K562 (cell line): ENCODE data around the gene OLR1. TPM values are rescaled to one million over a fixed set of nuclear protein-coding genes. Genes with fewer than 3 reads are reported as not detected.

Experiments
- ATAC-seq: fragments of 200-7000 bp; cut with Tn5 transposase; 3 replicates; pipeline ENCODE4 v1.9.1; 2020; ENCODE audit warnings: moderate library complexity
- BruUV-seq: library from RNA; stranded (reverse); fragments of 400-500 nt; replicated peaks from 2 replicates; lab custom pipeline; 2021; lab: Mats Ljungman, UMichigan
- CTCF ChIA-PET: fragments of 300-600 bp; formaldehyde crosslinking; extraction: SDS; loops from one replicate; lab custom pipeline; 2021; ENCODE audit warnings: low intra/inter-chr PET ratio; lab: Yijun Ruan, JAX
- POLR2A ChIA-PET: fragments of 300-600, 350-650 bp; sonication (Branson Sonifier 250); formaldehyde crosslinking; extraction: SDS; loops from one replicate; lab custom pipeline; 2021; ENCODE audit warnings: antibody characterized with exemption, inconsistent platforms; lab: Yijun Ruan, JAX
- DNase-seq, 4 experiments: peaks; one replicate each; pipeline versions ENCODE4 v3.0.0 to v3.0.0-alpha.2; 2011 to 2018; ENCODE audit warnings: low spot score in 3 of 4, mixed read lengths in 3 of 4; ENCODE audit errors: extremely low read depth in 1 of 4
- FAIRE-seq: peaks from 2 replicates; lab custom pipeline; 2011; peaks lifted over from hg19 to GRCh38; lab: Jason Lieb, UNC
- H2AFZ ChIP-seq: 2 replicates; pipeline ENCODE4 v1.6.0; 2011; ENCODE audit warnings: low read depth, low read length, control low read depth, inconsistent platforms
- H3K27ac ChIP-seq: fragments of 200-600 bp; 3 replicates; pipeline ENCODE4 v1.8.0; 2011; ENCODE audit warnings: low read depth, mild to moderate bottlenecking, control low read depth, inconsistent platforms, low read length, moderate library complexity, mixed read lengths; ENCODE audit errors: extremely low read depth
- H3K27me3 ChIP-seq, 2 experiments: fragments of 300-600 bp in 1 of 2; 2 replicates in 1 of 2; 3 replicates in 1 of 2; pipeline versions ENCODE4 v1.6.0 to v1.8.0; 2011; ENCODE audit warnings: inconsistent platforms in 2 of 2, low read length in 2 of 2, mild to moderate bottlenecking in 1 of 2, mixed read lengths in 1 of 2, moderate library complexity in 1 of 2; ENCODE audit not compliant: control insufficient read depth in 2 of 2, insufficient read depth in 2 of 2
- H3K36me3 ChIP-seq: fragments of 300-600 bp; 3 replicates; pipeline ENCODE4 v1.8.0; 2011; ENCODE audit warnings: mild to moderate bottlenecking, low read length, inconsistent platforms; ENCODE audit not compliant: control insufficient read depth, insufficient read depth
- H3K4me1 ChIP-seq, 2 experiments: fragments of 200-600 bp in 1 of 2; replicated peaks in 1 of 2; 2 replicates in 1 of 2; 3 replicates in 1 of 2; pipeline versions ENCODE4 v1.5.1 to v1.8.0; 2011; ENCODE audit warnings: inconsistent platforms in 2 of 2, low read length in 2 of 2, mild to moderate bottlenecking in 1 of 2, mixed read lengths in 1 of 2, moderate library complexity in 1 of 2; ENCODE audit not compliant: control insufficient read depth in 2 of 2, insufficient read depth in 2 of 2
- H3K4me2 ChIP-seq: 2 replicates; pipeline ENCODE4 v1.6.1; 2011; ENCODE audit warnings: low read length, control low read depth, inconsistent platforms, mixed read lengths; ENCODE audit not compliant: insufficient read depth
- H3K4me3 ChIP-seq: fragments of 200-600 bp; sonication (generic), shearing (Covaris generic); 2 replicates; pipeline ENCODE4 v1.5.1; 2016; ENCODE audit warnings: control low read depth, inconsistent platforms
- H3K79me2 ChIP-seq: fragments of 200-600 bp; 3 replicates; pipeline ENCODE4 v1.8.0; 2011; ENCODE audit warnings: low read length, inconsistent platforms; ENCODE audit not compliant: control insufficient read depth, insufficient read depth
- H3K9ac ChIP-seq, 2 experiments: 2 replicates each; pipeline versions ENCODE4 v1.6.0 to v1.6.1; 2011; ENCODE audit warnings: low read depth in 2 of 2, low read length in 2 of 2, control low read depth in 1 of 2, inconsistent platforms in 1 of 2, mild to moderate bottlenecking in 1 of 2, mixed read lengths in 1 of 2; ENCODE audit not compliant: insufficient read depth in 1 of 2
- H3K9me1 ChIP-seq: one replicate; pipeline ENCODE4 v1.6.0; 2011; ENCODE audit warnings: inconsistent platforms, mild to moderate bottlenecking, low read length, moderate library complexity; ENCODE audit not compliant: control insufficient read depth, insufficient read depth
- H3K9me3 ChIP-seq: replicated peaks from 2 replicates; pipeline ENCODE4 v1.5.1; 2011; ENCODE audit warnings: low read depth, low read length, inconsistent platforms; ENCODE audit not compliant: control insufficient read depth, insufficient read depth
- H4K20me1 ChIP-seq: replicated peaks from 2 replicates; pipeline ENCODE4 v1.6.1; 2011; ENCODE audit warnings: low read length, inconsistent platforms, mixed read lengths; ENCODE audit not compliant: control insufficient read depth, insufficient read depth
- GTF2E2 ChIP-seq: fragments of 200-800 bp; sonication (Bioruptor generic); IDR thresholded peaks from 2 replicates; pipeline ENCODE4 v1.6.1; 2016; ENCODE audit warnings: missing genetic modification characterization, missing compliant biosample characterization
- PML ChIP-seq: IDR thresholded peaks from 2 replicates; pipeline ENCODE4 v1.6.1; 2012; ENCODE audit warnings: low read length, inconsistent platforms
- WGBS: fragments of 100-300 bp; shearing (Covaris generic); methylation state at CpG from one replicate; pipeline ENCODE4 v1.1.6; 2016; ENCODE audit warnings: low coverage, mixed read lengths; ENCODE audit not compliant: insufficient coverage; ENCODE audit errors: missing lambda C conversion rate; 5-methylcytosine and 5-hydroxymethylcytosine counted together
- in situ Hi-C: fragments of 300-500 bp; cut with MboI; formaldehyde crosslinking; loops from 4 replicates; pipeline ENCODE4 v1.15.0; 2018; ENCODE audit warnings: inconsistent platforms, mixed read lengths
- intact Hi-C: fragments of 100-400 bp; cut with micrococcal nuclease; formaldehyde crosslinking; loops from 2 replicates; pipeline ENCODE4 v1.14.2; 2022
- polyA plus RNA-seq, 8 experiments: library from polyadenylated mRNA; depleted of rRNA in 4 of 8; stranded (reverse) in 5 of 8; unstranded in 3 of 8; fragments of >200 nt; fragmentation: Nextera tagmentation in 2 of 8; fragmentation: Illumina TruSeq in 1 of 8; extraction: Ambion mirVana in 2 of 8; extraction: Trizol in 1 of 8; gene quantifications; 2 replicates each; pipeline versions ENCODE4 v1.2.1 to v1.2.3, GENCODE V29; 2011 to 2014; ENCODE audit warnings: inconsistent platforms in 1 of 8, missing spikeins in 1 of 8
- total RNA-seq, 7 experiments: library from RNA; depleted of rRNA in 6 of 7; stranded (reverse); fragments of >200 nt in 6 of 7; fragmentation: Illumina TruSeq in 2 of 7; extraction: Trizol in 2 of 7; gene quantifications; 2 replicates each; pipeline versions ENCODE4 v1.2.1 to v1.2.3, GENCODE V29; 2011 to 2021; ENCODE audit warnings: low replicate concordance in 1 of 7
- TF ChIP-seq, protein P1 (sequence below): fragments of 250-450 bp; sonication (Bioruptor Pico); IDR thresholded peaks from 2 replicates; pipeline ENCODE4 v1.5.0; 2020; ENCODE audit warnings: mild to moderate bottlenecking, borderline replicate concordance

The OLR1 gene
- total and polyA plus RNA-seq, 9 of the 15 experiments (the other 6 are each of a cell fraction or from before 2014, with no cell fraction given), result not detected

GRCh38 chr12:10196210-10196609 is 24.3 kb upstream of the OLR1 start (continued):
- TF ChIP-seq, protein P1, sequence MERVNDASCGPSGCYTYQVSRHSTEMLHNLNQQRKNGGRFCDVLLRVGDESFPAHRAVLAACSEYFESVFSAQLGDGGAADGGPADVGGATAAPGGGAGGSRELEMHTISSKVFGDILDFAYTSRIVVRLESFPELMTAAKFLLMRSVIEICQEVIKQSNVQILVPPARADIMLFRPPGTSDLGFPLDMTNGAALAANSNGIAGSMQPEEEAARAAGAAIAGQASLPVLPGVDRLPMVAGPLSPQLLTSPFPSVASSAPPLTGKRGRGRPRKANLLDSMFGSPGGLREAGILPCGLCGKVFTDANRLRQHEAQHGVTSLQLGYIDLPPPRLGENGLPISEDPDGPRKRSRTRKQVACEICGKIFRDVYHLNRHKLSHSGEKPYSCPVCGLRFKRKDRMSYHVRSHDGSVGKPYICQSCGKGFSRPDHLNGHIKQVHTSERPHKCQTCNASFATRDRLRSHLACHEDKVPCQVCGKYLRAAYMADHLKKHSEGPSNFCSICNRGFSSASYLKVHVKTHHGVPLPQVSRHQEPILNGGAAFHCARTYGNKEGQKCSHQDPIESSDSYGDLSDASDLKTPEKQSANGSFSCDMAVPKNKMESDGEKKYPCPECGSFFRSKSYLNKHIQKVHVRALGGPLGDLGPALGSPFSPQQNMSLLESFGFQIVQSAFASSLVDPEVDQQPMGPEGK (CRISPR knock-in tag), result no peak
- TF ChIP-seq PML, result no peak

- in situ Hi-C loops, result no loop called here
- Histone ChIP-seq H3K27me3 (peaks cover 3 to 12% of the 10 kb centered on the region in 2 experiments), H3K4me3 (no peak overlapping the region), H2AFZ (no peak overlapping the region), H3K9me1 (no peaks in the 10 kb centered on the region), H3K27ac (no peak overlapping the region), H3K9me3 (no peaks in the 10 kb centered on the region), H4K20me1 (0 out of 2 replicates have a peak, but pooled peaks cover 3% of the 10 kb centered on the region), H3K4me2 (no peak overlapping the region), H3K36me3 (no peaks in the 10 kb centered on the region), H3K79me2 (no peaks in the 10 kb centered on the region), H3K9ac (no peak overlapping the region), H3K4me1 (no peaks in the 10 kb centered on the region)
- 0% methylated on average over 3 of the region's 3 CpGs for WGBS
- FAIRE-seq (no peak), DNase-seq (no peak), ATAC-seq (no peak)
- intact Hi-C loops, result no loop called here
- BruUV-seq, result no TSS peak
- TF ChIP-seq GTF2E2 (tag), result no peak
- ChIA-PET POLR2A (interaction anchor here (0.6 to 1.1 kb wide), 2 partner anchors 11 to 19 kb away, joined by 3 read pairs; partner anchors contain the start of gene GABARAPL1), CTCF (no interaction called here)
Measured at GRCh38 chr12:10194160-10194670, 22.3 kb upstream of the OLR1 start.
